Measurements from ENCODE around the gene SLC9A7.

The SLC9A7 gene

DNA sequence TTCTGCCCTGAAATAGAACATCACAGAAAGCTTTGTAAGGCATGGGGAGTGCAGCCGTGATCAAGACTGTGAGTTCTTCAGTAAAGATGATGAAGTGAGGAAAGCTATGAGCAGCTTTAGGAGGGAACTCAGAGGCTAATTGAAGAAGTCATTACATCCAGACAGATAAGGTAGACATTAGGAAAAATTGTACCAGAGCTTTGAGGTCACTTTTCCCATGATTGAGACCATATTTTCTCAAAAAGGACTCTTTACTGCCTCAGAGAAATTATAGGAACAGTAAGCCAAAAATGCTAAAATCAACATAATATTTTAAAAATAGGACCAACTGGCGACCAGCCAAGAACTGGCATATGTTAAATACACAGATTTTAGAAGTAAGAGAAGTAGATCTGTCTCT is 174.2 kb downstream of the SLC9A7 start:
- DNase-seq (ENCODE audit: low read depth, low spot score) = no peak
- no peak overlapping the region for H3K4me3 ChIP-seq (ENCODE audit: low read length)

DNA sequence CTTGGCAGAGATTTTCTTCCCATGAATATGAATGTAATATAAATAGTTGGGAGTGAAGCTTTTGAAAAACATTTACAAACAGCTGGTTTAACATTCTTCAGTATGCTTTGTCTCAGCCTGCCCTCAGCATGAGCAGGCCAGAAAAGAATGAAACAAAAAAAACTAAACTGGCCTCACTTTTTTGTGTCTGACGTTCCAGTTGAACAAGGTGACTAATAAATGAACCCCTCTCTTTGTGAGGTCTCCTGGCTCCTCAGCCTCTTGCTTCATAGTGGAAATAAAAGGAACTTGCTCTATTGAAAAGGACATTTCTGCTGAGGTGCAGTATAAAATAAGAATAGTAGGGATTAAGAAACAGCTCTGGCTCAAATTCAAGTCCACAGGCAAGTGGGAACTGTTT is 176.0 kb downstream of the SLC9A7 start:
- H3K4me3 ChIP-seq (ENCODE audit: low read length) = no peak overlapping the region
- DNase-seq (ENCODE audit: low read depth, low spot score) = no peak

- DNase-seq (ENCODE audit: low read depth, low spot score) = no peak
- H3K4me3 ChIP-seq (ENCODE audit: low read length) = no peak overlapping the region
Measured at GRCh38 chrX:46582325-46582724, 176.6 kb downstream of the SLC9A7 start.

- H3K4me3 ChIP-seq (ENCODE audit: low read length) = no peak overlapping the region
- no peak for DNase-seq (ENCODE audit: low read depth, low spot score)
Measured at GRCh38 chrX:46580613-46581012, 178.3 kb downstream of the SLC9A7 start.

DNA sequence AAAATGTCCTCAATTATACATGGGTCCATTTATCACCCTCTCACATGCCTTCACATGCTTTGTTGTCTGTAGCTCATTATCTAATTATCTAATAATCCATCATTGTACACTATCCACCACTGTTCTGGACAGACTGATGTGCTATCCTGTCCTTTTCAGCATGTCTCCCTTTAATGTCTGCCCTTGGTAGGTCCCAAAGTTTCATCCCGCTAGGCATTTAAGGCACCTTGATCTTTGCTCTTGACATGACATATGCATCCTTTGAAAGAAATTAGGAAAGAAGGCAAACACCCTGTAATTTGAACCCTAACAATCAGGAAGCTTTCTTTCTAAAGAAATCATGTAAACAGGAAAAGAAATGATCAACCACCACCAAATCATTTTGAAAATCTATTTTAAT is 179.7 kb downstream of the SLC9A7 start:
- no peak for DNase-seq (ENCODE audit: low read depth, low spot score)
- no peak overlapping the region for H3K4me3 ChIP-seq (ENCODE audit: low read length)

GRCh38 chrX:46577221-46578005 is 181.5 kb downstream of the SLC9A7 start:
- no peak for DNase-seq (ENCODE audit: low read depth, low spot score)
- no peak overlapping the region for H3K4me3 ChIP-seq (ENCODE audit: low read length)

- H3K4me3 ChIP-seq (ENCODE audit: low read length) = no peak overlapping the region
- no peak for DNase-seq (ENCODE audit: low read depth, low spot score)
Measured at GRCh38 chrX:46576458-46576857, 182.5 kb downstream of the SLC9A7 start.

GRCh38 chrX:46575991-46576392 is 182.9 kb downstream of the SLC9A7 start:
- DNase-seq (ENCODE audit: low read depth, low spot score) = no peak
- no peak overlapping the region for H3K4me3 ChIP-seq (ENCODE audit: low read length)

DNA sequence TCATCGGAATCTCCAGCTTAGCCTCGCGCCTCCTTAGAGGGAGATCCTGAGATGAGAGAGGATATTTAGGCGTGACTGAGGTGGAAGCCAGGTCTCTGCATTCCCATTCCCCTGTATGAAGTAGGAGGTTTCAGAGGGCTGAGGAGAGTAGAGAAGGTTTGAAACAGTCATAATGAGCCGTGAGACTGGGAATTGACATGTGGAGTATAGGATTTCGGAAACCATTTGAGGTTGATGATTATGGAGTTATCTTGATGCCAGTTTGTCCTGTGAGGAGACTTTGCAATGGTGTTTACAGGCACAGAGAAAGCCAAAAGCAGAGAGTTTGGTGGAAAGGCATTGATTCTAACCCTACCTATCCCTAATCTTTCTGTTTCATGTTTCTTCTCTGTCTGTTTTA is 183.3 kb downstream of the SLC9A7 start:
- no peak overlapping the region for H3K4me3 ChIP-seq (ENCODE audit: low read length)
- DNase-seq (ENCODE audit: low read depth, low spot score) = no peak

- DNase-seq (ENCODE audit: low read depth, low spot score) = no peak
- peak overlapping the region; percentile 56 for H3K4me3 ChIP-seq (ENCODE audit: low read length)
Measured at GRCh38 chrX:46574774-46575381, 184.0 kb downstream of the SLC9A7 start.

DNA sequence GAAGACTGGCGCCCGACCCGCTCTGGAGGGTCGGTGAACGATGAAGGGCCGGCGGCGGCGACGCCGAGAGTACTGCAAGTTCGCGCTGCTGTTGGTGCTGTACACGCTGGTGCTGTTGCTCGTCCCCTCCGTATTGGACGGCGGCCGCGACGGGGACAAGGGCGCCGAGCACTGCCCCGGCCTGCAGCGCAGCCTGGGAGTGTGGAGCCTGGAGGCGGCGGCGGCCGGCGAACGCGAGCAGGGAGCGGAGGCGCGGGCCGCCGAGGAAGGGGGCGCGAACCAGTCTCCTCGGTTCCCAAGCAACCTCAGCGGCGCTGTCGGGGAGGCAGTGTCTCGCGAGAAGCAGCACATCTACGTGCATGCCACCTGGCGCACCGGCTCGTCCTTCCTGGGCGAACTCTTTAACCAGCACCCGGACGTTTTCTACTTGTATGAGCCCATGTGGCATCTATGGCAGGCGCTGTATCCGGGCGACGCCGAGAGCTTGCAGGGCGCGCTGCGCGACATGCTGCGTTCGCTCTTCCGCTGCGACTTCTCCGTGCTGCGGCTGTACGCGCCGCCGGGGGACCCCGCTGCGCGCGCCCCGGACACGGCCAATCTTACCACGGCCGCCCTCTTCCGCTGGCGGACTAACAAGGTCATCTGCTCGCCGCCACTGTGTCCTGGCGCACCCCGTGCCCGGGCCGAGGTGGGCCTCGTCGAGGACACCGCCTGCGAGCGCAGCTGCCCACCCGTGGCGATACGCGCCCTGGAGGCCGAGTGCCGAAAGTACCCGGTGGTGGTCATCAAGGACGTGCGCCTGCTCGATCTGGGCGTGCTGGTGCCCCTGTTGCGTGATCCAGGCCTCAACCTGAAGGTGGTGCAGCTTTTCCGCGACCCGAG is 184.8 kb downstream of the SLC9A7 start:
- peak; percentile 37 for DNase-seq (ENCODE audit: low read depth, low spot score)
- peak overlapping the region; percentile 56 for H3K4me3 ChIP-seq (ENCODE audit: low read length)

- peak within 1 kb of the TSS; percentile 56 for H3K4me3 ChIP-seq (ENCODE audit: low read length)
Measured at GRCh38 chrX:46573331-46573891, 185.5 kb downstream of the SLC9A7 start, which contains the start of gene CHST7. Gene CHST7, plus strand, starts transcription at chrX:46573765. Its CDS starts 167 bp downstream, at chrX:46573932.

DNA sequence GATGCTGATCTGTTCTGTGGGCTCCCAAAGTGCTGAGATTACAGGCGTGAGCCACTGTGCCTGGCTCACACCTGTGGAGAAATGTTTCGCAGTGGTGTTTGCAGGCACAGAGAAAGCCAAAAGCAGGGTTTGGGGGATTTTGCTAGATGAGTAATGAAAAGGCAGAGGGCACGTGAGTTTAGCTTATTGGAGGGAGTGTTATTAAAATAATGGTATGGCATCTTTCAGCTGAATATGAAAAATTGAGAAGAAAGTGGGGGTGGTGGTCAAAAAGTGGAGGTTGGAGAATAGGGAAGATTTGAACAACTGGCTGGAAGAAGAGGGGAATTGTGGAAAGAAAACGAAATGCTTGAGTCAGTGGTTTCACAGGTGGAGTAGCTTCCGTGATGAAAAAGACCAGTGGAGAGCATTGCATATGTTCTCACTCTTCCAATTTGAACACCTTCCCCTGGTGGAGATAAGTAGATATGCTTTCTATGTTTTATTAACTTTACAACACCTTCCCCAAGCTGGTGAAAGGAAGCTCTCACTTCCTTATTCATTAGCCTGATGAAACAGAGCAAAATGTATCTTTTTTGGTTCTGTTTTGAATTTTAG is 186.5 kb downstream of the SLC9A7 start:
- peak; percentile 36 for DNase-seq (ENCODE audit: low read depth, low spot score)
- no peak overlapping the region for H3K4me3 ChIP-seq (ENCODE audit: low read length)

More at GRCh38 chrX:46573331-46573891, 185.5 kb downstream of the SLC9A7 start, which contains the start of gene CHST7:
- peak; percentile 27 for DNase-seq (ENCODE audit: low read depth, low spot score)

DNA sequence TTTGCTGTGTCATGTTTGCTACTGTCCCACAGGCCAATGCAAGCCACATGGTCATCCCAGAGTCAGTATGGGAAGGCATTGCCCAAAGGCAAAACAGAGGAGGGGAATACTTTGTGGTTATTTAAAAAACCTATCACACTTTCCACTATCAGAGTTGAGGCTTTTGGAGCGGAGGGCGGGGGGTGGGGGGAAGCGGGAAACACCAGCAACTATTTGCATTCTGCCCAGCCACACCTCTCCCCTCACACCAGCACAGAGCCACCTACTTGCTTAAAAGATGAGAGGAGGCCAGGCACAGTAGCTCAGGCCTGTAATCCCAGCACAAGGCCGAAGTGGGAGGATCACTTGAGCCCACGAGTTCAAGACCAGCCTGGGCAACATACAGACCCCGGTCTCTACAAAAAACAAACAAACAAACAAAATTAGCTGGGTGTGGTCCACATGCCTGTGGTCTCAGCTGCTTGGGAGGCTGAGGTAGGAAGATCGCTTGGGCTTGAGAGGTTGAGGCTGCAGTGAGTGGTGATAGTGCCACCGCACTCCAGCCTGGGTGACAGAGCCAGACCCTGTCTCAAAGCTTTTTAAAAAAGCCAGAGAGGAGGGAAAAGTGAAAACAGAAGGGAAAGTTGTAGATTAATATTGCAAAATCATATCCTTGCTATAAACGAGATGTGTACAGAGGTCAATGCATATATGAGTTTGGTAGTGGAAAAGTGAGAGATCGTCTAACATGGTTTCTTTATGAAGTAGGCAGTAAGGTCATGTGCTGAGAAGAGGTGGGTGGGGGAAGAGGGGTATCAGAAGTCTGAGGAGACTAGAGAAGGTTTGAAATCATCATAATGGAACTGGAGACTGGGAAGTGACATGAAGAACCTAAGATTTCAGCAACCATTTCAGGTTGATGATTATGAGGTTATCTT is 187.2 kb downstream of the SLC9A7 start:
- DNase-seq (ENCODE audit: low read depth, low spot score) = no peak
- H3K4me3 ChIP-seq (ENCODE audit: low read length) = no peak overlapping the region

GRCh38 chrX:46569621-46570020 is 189.3 kb downstream of the SLC9A7 start:
- no peak for DNase-seq (ENCODE audit: low read depth, low spot score)
- H3K4me3 ChIP-seq (ENCODE audit: low read length) = no peak overlapping the region

DNA sequence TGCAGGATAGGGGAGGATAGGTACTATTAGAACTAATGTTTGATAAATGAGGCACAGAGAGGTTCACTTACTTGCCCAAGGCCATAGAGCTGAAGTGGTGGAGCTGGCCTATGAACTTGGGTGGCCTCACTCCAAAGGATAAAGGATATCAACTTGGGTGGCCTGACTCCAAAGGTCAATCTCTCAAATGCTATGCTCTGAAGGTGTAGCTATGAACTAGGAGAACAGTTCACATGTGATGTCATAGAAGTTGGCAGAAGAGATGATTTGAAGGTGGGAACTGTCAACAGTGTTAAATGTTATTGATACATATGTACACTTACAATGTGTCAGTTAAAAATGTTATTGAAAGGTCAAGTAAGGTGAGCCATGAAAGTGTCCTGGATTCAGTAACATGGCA is 191.5 kb downstream of the SLC9A7 start:
- no peak overlapping the region for H3K4me3 ChIP-seq (ENCODE audit: low read length)
- no peak for DNase-seq (ENCODE audit: low read depth, low spot score)

GRCh38 chrX:46561824-46562657 is 196.9 kb downstream of the SLC9A7 start:
- no peak for DNase-seq (ENCODE audit: low read depth, low spot score)
- H3K4me3 ChIP-seq (ENCODE audit: low read length) = no peak overlapping the region

Measured in Jurkat, Clone E6-1 (cell line).